HepG2 (cell line): ENCODE data around the gene CHRD. TPM values are rescaled to one million over a fixed set of nuclear protein-coding genes. Genes with fewer than 3 reads are reported as not detected.

Experiments
- ARNT2 ChIP-seq: sonication (generic); formaldehyde crosslinking; IDR thresholded peaks from 2 replicates; pipeline ENCODE4 v1.8.0; 2022; ENCODE audit warnings: mild to moderate bottlenecking, low read depth, missing genetic modification reagents, moderate library complexity
- CREM ChIP-seq, 2 experiments: sonication (generic) in 1 of 2; formaldehyde crosslinking in 1 of 2; IDR thresholded peaks; 2 replicates each; pipeline versions ENCODE4 v1.4.0 to v1.6.1; 2016 to 2020; ENCODE audit warnings: antibody characterized with exemption in 1 of 2, mild to moderate bottlenecking in 1 of 2, missing genetic modification reagents in 1 of 2
- DR1 ChIP-seq: sonication (generic); formaldehyde crosslinking; IDR thresholded peaks from 2 replicates; pipeline ENCODE4 v1.8.0; 2021; ENCODE audit warnings: mild to moderate bottlenecking, missing genetic modification reagents, inconsistent platforms
- EHMT2 ChIP-seq: fragments of 200-600 bp; sonication (generic); IDR thresholded peaks from 2 replicates; pipeline ENCODE4 v1.7.0; 2017; ENCODE audit warnings: antibody characterized with exemption, low read depth, low read length, borderline replicate concordance
- HNRNPL ChIP-seq: fragments of 200-400 bp; formaldehyde crosslinking; IDR thresholded peaks from 2 replicates; pipeline ENCODE4 v1.6.1; 2017; ENCODE audit warnings: mild to moderate bottlenecking, low read depth, low read length
- LCORL ChIP-seq, 2 experiments: fragments of 450-650 bp in 1 of 2; sonication (generic) in 1 of 2; formaldehyde crosslinking in 1 of 2; IDR thresholded peaks; 2 replicates each; pipeline versions ENCODE4 v1.5.0 to v1.6.1; 2017 to 2020; ENCODE audit warnings: antibody characterized with exemption in 1 of 2, missing genetic modification reagents in 1 of 2
- NBN ChIP-seq: fragments of 450-650 bp; conservative IDR thresholded peaks from 2 replicates; pipeline ENCODE4 v1.6.1; 2017
- PRDM10 ChIP-seq: sonication (generic); formaldehyde crosslinking; IDR thresholded peaks from 2 replicates; pipeline ENCODE4 v1.4.0; 2020; ENCODE audit warnings: low read depth, missing genetic modification reagents
- RBAK ChIP-seq: sonication (generic); formaldehyde crosslinking; IDR thresholded peaks from 2 replicates; pipeline ENCODE4 v1.5.1; 2020; ENCODE audit warnings: mild to moderate bottlenecking, missing genetic modification reagents
- SMAD3 ChIP-seq: sonication (generic); formaldehyde crosslinking; IDR thresholded peaks from 2 replicates; pipeline ENCODE4 v1.4.0; 2020; ENCODE audit warnings: missing genetic modification reagents
- TAF1 ChIP-seq: sonication (generic); formaldehyde crosslinking; IDR thresholded peaks from 2 replicates; pipeline ENCODE4 v1.4.0; 2020; ENCODE audit warnings: missing genetic modification reagents
- TP53 ChIP-seq: sonication (generic); formaldehyde crosslinking; conservative IDR thresholded peaks from 2 replicates; pipeline ENCODE4 v1.4.0; 2020; ENCODE audit warnings: missing genetic modification reagents
- ZBTB7B ChIP-seq: sonication (generic); formaldehyde crosslinking; IDR thresholded peaks from 2 replicates; pipeline ENCODE4 v1.4.0; 2020; ENCODE audit warnings: missing genetic modification reagents
- ZFP1 ChIP-seq: IDR thresholded peaks from 2 replicates; pipeline ENCODE4 v1.6.1; 2016
- ZFP41 ChIP-seq: sonication (generic); formaldehyde crosslinking; IDR thresholded peaks from 2 replicates; pipeline ENCODE4 v1.4.0; 2020; ENCODE audit warnings: mild to moderate bottlenecking, missing genetic modification reagents, borderline replicate concordance
- ZNF20 ChIP-seq: sonication (generic); formaldehyde crosslinking; IDR thresholded peaks from 2 replicates; pipeline ENCODE4 v1.4.0; 2020; ENCODE audit warnings: mild to moderate bottlenecking, moderate library complexity, missing genetic modification reagents
- ZNF3 ChIP-seq: IDR thresholded peaks from 2 replicates; pipeline ENCODE4 v1.7.0; 2017; ENCODE audit warnings: inconsistent platforms
- ZNF552 ChIP-seq: sonication (generic); formaldehyde crosslinking; IDR thresholded peaks from 2 replicates; pipeline ENCODE4 v1.9.0; 2022; ENCODE audit warnings: missing genetic modification reagents, mild to moderate bottlenecking, borderline replicate concordance
- ZNF574 ChIP-seq: sonication (generic); formaldehyde crosslinking; IDR thresholded peaks from 2 replicates; pipeline ENCODE4 v1.4.0; 2020; ENCODE audit warnings: missing genetic modification reagents
- ZNF772 ChIP-seq: sonication (generic); formaldehyde crosslinking; IDR thresholded peaks from 2 replicates; pipeline ENCODE4 v1.5.0; 2020; ENCODE audit warnings: mild to moderate bottlenecking, missing genetic modification reagents
- ZNF879 ChIP-seq: sonication (generic); formaldehyde crosslinking; IDR thresholded peaks from 2 replicates; pipeline ENCODE4 v1.8.1; 2023; ENCODE audit warnings: missing genetic modification reagents
- ZSCAN5A ChIP-seq: sonication (generic); formaldehyde crosslinking; IDR thresholded peaks from 2 replicates; pipeline ENCODE4 v1.8.0; 2022; ENCODE audit warnings: mild to moderate bottlenecking, missing genetic modification reagents, borderline replicate concordance
- polyA plus RNA-seq, 8 experiments: library from polyadenylated mRNA; depleted of rRNA in 3 of 8; stranded (reverse) in 7 of 8; unstranded in 1 of 8; fragments of >200 nt; fragmentation: Illumina TruSeq in 4 of 8; extraction: Trizol in 4 of 8; gene quantifications; 2 replicates each; pipeline versions ENCODE4 v1.2.1 to v1.2.3, GENCODE V29; 2011 to 2016; ENCODE audit warnings: low read depth in 4 of 8, missing spikeins in 1 of 8, mixed read lengths in 1 of 8; ENCODE audit not compliant: insufficient read depth in 1 of 8
- total RNA-seq, 5 experiments: library from RNA; depleted of rRNA; stranded (reverse); fragments of >200 nt; fragmentation: Illumina TruSeq; extraction: Trizol; gene quantifications; 2 replicates each; pipeline ENCODE4 v1.2.3, GENCODE V29; 2016; ENCODE audit warnings: low read depth in 1 of 5

CHRD gene
- total and polyA plus RNA-seq, 2 of the 13 experiments (the other 11 are each of a cell fraction or from before 2014, with no cell fraction given) = 22.2 to 35.2 TPM

- TF ChIP-seq ZNF772 (CRISPR knock-in tag) (peak; percentile 73; the same call in 1 of the 2 replicates), ZNF20 (CRISPR knock-in tag) (0 out of 2 replicates have a peak, but pooled peaks have one; percentile 45), LCORL (IDR thresholded peaks at IDR 0.05) (no peak), LCORL (CRISPR knock-in tag; IDR thresholded peaks at IDR 0.05) (peak; percentile 33; the same call in 1 of the 2 replicates), DR1 (CRISPR knock-in tag) (no peak), ZNF574 (CRISPR knock-in tag) (0 out of 2 replicates have a peak, but pooled peaks have one; percentile 60), ZFP1 (CRISPR knock-in tag) (0 out of 2 replicates have a peak, but pooled peaks have one; percentile 13), ZFP41 (CRISPR knock-in tag) (no peak), CREM (IDR thresholded peaks at IDR 0.05) (peak; percentile 84), CREM (CRISPR knock-in tag; IDR thresholded peaks at IDR 0.05) (peak; percentile 72), EHMT2 (no peak), TP53 (no peak), ZNF879 (CRISPR knock-in tag) (0 out of 2 replicates have a peak, but pooled peaks have one; percentile 47), TAF1 (CRISPR knock-in tag) (peak; percentile 57), ZBTB7B (CRISPR knock-in tag) (no peak), ZNF3 (CRISPR knock-in tag) (no peak), ZSCAN5A (CRISPR knock-in tag) (no peak; the same call in 1 of the 2 replicates), NBN (no peak), HNRNPL (no peak), SMAD3 (no peak), ZNF552 (CRISPR knock-in tag) (0 out of 2 replicates have a peak, but pooled peaks have one; percentile 67), RBAK (CRISPR knock-in tag) (no peak), ARNT2 (CRISPR knock-in tag) (peak; percentile 77), PRDM10 (CRISPR knock-in tag) (no peak; the same call in 1 of the 2 replicates)
Observed at GRCh38 chr3:184335661-184336546, 44.0 kb upstream of the CHRD start (continued).
